NT2/D1 (cell line): ENCODE data around the gene TRIM69.
"Not testable (repeated sequence)": the region's sequence is repeated elsewhere in the genome, so short reads cannot be mapped to it uniquely, and the experiment has no call there.

ENCODE experiments used
- SUZ12 ChIP-seq: IDR thresholded peaks from 2 replicates; pipeline ENCODE4 v1.6.1; 2011; ENCODE audit not compliant: insufficient read length, insufficient read depth; ENCODE audit errors: extremely low read depth
- YY1 ChIP-seq: IDR thresholded peaks from 2 replicates; pipeline ENCODE4 v1.6.1; 2011; ENCODE audit not compliant: insufficient read length, insufficient read depth
- ZNF274 ChIP-seq: IDR thresholded peaks from 2 replicates; pipeline ENCODE4 v1.6.1; 2011; ENCODE audit warnings: mild to moderate bottlenecking, low read depth, low read length

- TF ChIP-seq ZNF274, YY1, SUZ12: not testable (repeated sequence)
These were observed 34.4 kb downstream of the TRIM69 start for GRCh38 chr15:44770715-44771114.
